Kidney capillary endothelial cell (primary cell): Measurements from ENCODE around the gene DCXR.

ENCODE experiments used
- DNase-seq: peaks from one replicate; pipeline ENCODE4 v3.0.0-alpha.2; 2018; ENCODE audit warnings: low spot score

Gene DCXR

GRCh38 chr17:82037092-82037888 is at the start of gene DCXR:
Gene DCXR (minus strand): TSS chr17:82037697. CDS start chr17:82037682, 15 bp downstream.
- DNase-seq: peak; percentile 94

GRCh38 chr17:82085931-82086764 is 48.7 kb upstream of the DCXR start:
- DNase-seq: no peak

- DNase-seq: no peak
Measured at GRCh38 chr17:82085031-82085861, 47.7 kb upstream of the DCXR start.

DNA sequence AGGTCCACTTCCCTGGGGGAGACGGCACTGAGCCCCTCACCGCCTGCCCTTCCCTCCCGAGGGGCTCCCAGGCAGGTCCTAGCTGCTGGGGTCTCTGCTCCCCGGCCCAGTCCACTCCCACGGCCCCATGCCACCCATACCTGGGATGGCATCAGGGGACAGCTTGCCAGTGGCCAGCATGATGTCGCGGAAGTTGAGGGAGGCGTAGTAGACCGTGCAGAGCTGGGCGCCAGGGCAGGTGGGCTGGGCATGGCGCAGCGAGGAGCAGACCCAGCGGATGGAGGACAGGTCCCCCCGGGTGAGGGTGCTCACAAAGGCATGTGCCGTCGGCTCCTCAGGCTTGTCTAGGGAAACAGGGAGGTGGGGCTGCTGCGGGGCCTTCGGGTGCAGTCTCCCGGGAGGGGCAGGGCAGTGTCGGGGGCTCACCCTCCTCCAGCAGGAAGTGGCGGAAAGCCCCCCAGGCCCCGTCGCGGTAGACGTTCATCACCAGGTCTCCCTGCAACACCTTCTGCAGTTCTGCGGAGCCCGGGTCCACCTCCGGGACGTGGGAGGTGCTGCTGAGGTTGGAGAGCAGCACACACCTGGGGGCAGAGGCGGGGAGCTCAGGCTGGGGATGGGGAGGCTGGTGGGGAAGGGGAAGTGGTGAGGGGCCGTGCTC is 47.0 kb upstream of the DCXR start:
- DNase-seq: no peak

DNA sequence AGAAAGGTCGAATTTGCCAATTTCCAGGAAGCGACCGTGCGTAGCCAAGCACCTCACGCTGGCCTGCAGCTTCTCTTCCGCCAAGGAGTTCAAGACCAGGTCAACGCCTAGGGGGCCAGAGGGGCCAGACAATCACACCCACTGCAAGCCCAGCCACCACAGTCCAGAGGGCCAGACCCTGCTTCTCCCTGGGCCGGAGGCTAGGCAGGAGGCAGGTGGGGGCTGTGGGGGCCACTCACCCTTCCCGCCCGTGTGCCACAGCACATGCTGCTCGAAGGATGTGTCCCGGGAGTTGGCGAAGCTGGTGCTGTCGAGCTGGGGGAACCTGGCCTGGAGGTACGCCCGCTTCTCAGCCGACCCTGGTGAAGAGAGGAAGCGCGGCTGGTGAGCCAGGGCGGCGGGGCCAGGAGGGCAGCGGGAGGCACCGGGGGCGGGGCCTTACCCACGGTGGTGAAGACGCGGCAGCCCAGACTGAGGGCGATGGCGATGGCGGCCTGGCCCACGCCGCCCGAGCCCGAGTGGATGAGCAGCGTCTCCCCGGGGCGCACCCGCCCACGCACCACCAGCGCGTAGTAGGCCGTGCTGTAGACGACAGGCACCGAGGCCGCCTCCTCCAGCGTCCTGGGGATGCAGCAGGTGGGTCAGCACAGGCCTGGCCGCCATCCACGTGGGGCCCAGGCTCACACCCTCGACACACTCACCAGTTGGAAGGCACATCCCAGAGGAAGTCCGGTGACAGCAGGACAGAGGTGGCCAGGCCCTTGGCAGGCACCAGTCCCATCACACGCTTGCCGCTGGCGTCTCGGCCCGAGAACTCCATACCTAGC is 46.2 kb upstream of the DCXR start:
- no peak for DNase-seq

DNA sequence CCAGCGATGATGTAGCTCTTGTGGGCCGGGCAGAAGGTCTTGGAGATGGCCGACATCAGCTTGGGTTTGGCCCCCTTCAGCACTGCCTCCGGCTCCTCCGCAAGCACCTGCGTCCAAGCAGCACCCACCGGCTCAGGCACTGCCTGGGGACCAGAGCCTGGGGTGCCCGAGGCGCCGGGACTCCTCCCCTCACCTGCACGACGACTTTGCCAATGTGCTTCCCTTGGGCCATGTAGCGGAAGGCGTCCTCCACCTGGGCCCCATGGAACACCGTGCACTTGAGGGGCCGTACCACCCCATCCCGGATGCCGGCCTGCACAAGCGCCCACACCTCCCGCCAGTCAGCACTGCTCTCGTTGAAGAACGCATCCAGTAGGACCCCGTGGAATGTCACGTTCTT is 45.5 kb upstream of the DCXR start:
- no peak for DNase-seq

GRCh38 chr17:82082456-82082855 is 45.0 kb upstream of the DCXR start:
- DNase-seq: no peak

DNA sequence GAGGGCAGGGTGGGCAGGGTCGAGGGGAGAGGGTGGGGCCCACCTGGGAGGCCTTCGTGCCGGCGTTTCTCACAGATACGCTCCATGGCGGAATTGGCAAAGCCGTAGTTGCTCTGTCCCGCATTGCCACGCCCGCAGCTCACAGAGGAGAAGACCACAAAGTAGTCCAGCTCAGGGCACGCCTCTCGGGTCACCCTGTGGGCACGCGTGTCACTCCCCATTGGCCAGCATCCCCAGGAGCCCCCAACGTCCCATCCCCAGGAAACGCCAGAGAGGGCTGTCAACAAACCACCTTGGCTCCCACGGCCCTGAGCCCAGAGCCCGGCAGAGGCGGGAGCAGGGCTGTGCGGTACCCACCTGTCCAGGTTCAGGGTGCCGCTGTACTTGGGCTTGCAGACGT is 44.5 kb upstream of the DCXR start:
- DNase-seq: no peak

- DNase-seq: no peak
Measured at GRCh38 chr17:82081546-82081945, 44.0 kb upstream of the DCXR start.

DNA sequence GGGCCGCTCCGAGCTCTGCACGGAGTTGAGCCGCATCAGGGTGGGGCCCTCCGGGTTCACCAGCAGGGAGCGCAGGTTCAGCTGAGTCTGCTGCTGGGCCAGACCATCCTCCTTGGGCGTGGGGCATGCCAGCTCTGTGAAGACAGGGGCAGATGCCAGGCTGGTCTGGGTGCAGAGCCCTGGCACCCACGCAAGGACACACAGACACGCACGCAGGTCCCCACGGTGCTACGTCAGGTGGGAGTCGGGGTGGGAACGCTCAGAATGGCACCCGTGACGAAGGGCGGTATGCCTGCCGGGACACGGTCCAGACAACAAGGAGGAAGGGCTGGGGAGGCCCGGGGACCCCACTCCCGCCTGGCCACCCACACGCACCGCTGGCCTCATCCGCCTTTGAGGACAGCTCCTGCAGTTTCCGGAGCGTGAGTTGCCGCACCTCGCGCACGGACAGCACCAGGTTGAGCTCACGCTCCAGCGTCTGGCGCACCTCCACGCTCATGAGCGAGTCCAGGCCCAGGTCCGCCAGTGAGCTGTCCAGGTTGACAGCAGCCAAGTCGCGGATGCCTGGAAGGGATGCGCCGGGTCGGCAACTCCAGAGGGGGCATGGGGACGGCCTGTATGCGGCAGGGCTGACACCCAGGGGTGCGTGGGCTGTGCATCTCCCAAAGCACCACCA is 43.4 kb upstream of the DCXR start:
- DNase-seq: no peak

- DNase-seq: no peak
Measured at GRCh38 chr17:82080048-82080788, 42.7 kb upstream of the DCXR start.

- DNase-seq: no peak
Measured at GRCh38 chr17:82079001-82079677, 41.6 kb upstream of the DCXR start.

DNA sequence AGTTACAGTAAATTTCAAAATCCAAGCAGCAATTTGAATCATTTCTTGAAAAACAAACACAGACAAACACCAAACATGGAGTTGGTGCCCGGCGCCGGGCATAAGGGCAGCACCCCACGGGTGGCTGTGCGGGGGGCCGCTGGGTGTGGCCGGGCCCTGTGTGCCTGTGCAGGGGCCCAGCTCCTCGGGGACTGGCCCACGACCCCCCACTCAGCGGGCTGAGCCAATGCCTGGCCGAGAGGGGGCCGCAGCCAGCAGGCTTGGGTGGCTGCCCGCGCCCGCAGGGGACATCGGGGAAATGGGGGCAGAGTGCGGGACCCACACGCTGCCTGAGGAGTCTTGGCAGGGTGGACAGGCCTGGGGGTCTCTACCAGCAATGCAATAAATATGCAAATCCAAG is 40.9 kb upstream of the DCXR start:
- DNase-seq: no peak

- DNase-seq: no peak
Measured at GRCh38 chr17:82077617-82078358, 40.3 kb upstream of the DCXR start.

DNA sequence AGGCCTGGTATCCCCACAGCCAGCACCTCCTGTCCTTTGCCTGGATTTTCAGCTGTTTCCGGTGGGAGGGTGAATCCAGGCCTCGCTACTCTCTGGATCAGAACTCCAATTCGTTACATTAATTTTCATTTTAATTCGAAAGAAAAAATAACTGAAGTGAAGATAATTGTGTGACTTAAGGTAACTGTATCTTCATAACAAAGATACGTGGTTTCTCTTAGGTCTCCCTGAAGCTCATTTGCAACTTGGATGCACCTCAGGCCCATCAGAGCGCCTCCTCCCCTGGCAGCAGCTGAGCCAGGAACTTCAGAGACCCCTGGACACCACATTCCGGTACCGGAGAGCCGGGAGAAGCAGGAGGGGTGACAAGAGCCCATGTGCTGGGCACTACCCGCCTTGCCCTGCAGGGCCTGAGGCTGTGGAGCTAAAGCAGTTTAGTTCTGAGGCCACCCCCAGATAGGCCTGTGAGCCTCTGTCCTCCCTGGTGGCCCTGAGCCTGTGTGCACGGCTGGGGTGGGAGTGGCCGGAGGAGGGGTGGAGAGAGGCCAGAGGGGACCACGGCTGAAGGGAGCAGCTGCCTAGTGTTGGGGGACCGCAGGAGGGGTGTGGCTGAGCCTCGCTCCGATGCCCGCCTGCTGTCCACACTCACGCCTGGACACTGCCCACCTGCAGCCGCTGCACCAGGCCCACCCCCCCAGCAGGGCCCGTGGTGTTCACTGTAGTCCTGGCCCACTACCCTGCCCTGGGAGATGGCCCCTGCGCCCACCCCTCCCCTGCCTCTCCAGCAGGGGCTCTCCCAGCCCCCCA is 39.5 kb upstream of the DCXR start:
- no peak for DNase-seq

DNA sequence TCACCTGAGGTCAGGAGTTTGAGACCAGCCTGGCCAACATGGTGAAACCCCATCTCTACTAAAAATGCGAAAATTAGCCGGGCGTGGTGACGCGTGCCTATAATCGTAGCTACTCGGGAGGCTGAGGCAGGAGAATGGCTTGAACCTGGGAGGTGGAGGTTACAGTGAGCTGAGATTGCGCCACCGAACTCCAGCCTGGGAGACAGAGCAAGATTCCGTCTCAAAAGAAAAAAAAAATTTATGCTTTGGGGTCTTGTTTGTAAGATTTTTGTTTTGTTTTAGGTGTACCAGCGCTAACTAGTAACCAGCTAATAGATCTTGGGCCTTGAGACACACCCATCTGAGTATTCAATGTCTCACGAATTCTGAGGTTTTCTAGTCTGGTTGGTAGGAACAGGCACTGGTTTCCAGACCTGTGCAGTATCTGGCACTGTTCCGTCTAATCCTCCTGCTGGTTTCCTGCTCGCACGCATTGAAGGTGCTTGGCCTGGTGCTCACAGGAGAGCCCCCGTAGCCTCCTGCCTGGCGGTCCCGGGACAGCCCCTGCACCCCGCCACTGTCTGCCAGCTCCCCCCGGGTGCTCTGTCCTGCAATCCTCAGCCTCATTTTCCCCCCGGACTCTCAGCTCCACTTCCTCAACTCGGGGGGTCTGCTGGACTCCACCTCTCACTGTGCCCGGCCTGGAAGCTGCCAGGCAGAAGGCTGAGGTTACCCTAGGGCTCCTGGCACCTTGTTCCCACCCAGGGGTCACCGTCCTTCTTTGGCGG is 38.7 kb upstream of the DCXR start:
- DNase-seq: no peak

DNA sequence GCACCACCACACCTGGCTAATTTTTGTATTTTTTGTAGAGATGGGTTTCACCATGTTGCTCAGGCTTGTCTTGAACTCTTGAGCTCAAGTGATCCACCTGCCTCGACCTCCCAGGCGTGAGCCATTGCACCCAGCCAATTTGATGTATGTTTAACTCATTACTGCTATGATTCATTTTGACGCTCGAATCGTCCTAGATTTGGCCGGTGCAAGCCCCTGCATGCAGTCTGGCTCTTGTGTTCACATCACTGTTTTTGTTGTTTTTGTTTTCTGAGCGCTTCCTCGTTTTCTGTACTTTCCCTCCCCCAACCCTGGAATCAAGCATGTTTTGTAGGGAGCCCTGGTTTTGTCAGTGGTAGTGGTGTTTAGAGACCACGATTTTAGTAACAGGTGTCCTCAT is 35.9 kb upstream of the DCXR start:
- no peak for DNase-seq
